Measurements from ENCODE around the gene LYVE1. TPM values are rescaled to one million over a fixed set of nuclear protein-coding genes. Genes with fewer than 3 reads are reported as not detected.

Gene LYVE1
- total RNA-seq, 1 donor from 2014 or later, result 95.2 TPM

- DNase-seq (no peak), ATAC-seq (no peak)
- Histone ChIP-seq H3K36me3 (no peaks in the 10 kb centered on the region), H3K27ac (no peak overlapping the region), H3K4me1 (peaks cover 15% of the 10 kb centered on the region), H3K4me3 (peak overlapping the region; percentile 21), H3K27me3 (ENCODE audit: low read depth) (no peaks in the 10 kb centered on the region), H3K9me3 (no peaks in the 10 kb centered on the region)
- intact Hi-C loops (cut with DNase I), result no loop called here
- TF ChIP-seq, protein P1, sequence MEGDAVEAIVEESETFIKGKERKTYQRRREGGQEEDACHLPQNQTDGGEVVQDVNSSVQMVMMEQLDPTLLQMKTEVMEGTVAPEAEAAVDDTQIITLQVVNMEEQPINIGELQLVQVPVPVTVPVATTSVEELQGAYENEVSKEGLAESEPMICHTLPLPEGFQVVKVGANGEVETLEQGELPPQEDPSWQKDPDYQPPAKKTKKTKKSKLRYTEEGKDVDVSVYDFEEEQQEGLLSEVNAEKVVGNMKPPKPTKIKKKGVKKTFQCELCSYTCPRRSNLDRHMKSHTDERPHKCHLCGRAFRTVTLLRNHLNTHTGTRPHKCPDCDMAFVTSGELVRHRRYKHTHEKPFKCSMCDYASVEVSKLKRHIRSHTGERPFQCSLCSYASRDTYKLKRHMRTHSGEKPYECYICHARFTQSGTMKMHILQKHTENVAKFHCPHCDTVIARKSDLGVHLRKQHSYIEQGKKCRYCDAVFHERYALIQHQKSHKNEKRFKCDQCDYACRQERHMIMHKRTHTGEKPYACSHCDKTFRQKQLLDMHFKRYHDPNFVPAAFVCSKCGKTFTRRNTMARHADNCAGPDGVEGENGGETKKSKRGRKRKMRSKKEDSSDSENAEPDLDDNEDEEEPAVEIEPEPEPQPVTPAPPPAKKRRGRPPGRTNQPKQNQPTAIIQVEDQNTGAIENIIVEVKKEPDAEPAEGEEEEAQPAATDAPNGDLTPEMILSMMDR (IDR thresholded peaks at IDR 0.05), result no peak
Measured at GRCh38 chr11:10566257-10566957, 2.1 kb downstream of the LYVE1 start.

- H3K4me3 ChIP-seq, result peak overlapping the region; percentile 21
- intact Hi-C loops (cut with DNase I), result no loop called here
Measured at GRCh38 chr11:10565493-10565892, 3.0 kb downstream of the LYVE1 start.

GRCh38 chr11:10564696-10565318 is 3.7 kb downstream of the LYVE1 start:
- Histone ChIP-seq H3K9me3 (no peaks in the 10 kb centered on the region), H3K27ac (no peak overlapping the region), H3K36me3 (no peaks in the 10 kb centered on the region), H3K4me1 (peaks cover 15% of the 10 kb centered on the region), H3K27me3 (ENCODE audit: low read depth) (no peaks in the 10 kb centered on the region), H3K4me3 (no peak overlapping the region)
- DNase-seq (no peak), ATAC-seq (no peak)
- intact Hi-C loops (cut with DNase I), result no loop called here
- TF ChIP-seq, protein P1 (IDR thresholded peaks at IDR 0.05), result peak; percentile 40

More at GRCh38 chr11:10565493-10565892, 3.0 kb downstream of the LYVE1 start:
- DNase-seq (no peak), ATAC-seq (no peak)
- Histone ChIP-seq H3K9me3 (no peaks in the 10 kb centered on the region), H3K36me3 (no peaks in the 10 kb centered on the region), H3K27me3 (ENCODE audit: low read depth) (no peaks in the 10 kb centered on the region), H3K27ac (no peak overlapping the region), H3K4me1 (peaks cover 15% of the 10 kb centered on the region)
- TF ChIP-seq, protein P1 (IDR thresholded peaks at IDR 0.05), result no peak

DNA sequence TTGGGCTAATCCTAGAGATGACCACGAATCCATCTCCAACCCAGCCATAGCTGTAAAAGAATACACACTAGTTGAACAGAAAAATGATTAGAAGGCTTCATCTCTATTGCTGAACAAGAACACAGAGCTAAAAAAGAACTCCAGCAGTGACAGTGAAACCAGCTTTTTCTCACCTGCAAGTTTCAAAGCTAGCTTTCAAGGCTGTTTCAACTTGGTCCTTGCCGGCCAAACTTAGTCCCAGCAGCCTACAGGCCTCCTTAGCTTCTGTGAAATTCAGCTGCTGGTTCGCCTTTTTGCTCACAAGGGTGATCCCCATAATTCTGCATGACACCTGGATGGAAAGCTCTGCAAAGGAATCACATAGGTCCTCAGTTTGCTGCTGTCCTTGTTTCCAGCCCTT is 4.4 kb downstream of the LYVE1 start:
- H3K27me3 ChIP-seq (ENCODE audit: low read depth), result no peaks in the 10 kb centered on the region
- TF ChIP-seq, protein P1 (IDR thresholded peaks at IDR 0.05), result no peak
- H3K4me3 ChIP-seq, result no peak overlapping the region
- intact Hi-C loops (cut with DNase I), result no loop called here
- H3K36me3 ChIP-seq, result no peaks in the 10 kb centered on the region
- no peak overlapping the region for H3K27ac ChIP-seq
- peaks cover 15% of the 10 kb centered on the region for H3K4me1 ChIP-seq
- DNase-seq (no peak), ATAC-seq (no peak)
- no peaks in the 10 kb centered on the region for H3K9me3 ChIP-seq

GRCh38 chr11:10561947-10562346 is 6.5 kb downstream of the LYVE1 start:
- DNase-seq (no peak), ATAC-seq (no peak)
- Histone ChIP-seq H3K4me3 (no peak overlapping the region), H3K9me3 (no peaks in the 10 kb centered on the region), H3K4me1 (peaks cover 14% of the 10 kb centered on the region), H3K27ac (no peak overlapping the region), H3K36me3 (no peaks in the 10 kb centered on the region), H3K27me3 (ENCODE audit: low read depth) (no peaks in the 10 kb centered on the region)
- intact Hi-C loops (cut with DNase I), result no loop called here
- TF ChIP-seq, protein P1 (IDR thresholded peaks at IDR 0.05), result no peak
